Cerebellar cortex (tissue), 1 donor: ENCODE results near the gene KCNV2.
"Not testable (repeated sequence)": the region's sequence is repeated elsewhere in the genome, so short reads cannot be mapped to it uniquely, and the experiment has no call there.

ENCODE experiments used
- DNase-seq: peaks from one replicate; pipeline ENCODE4 v3.0.0-alpha.2; 2015; ENCODE audit warnings: low spot score

Gene KCNV2

DNA sequence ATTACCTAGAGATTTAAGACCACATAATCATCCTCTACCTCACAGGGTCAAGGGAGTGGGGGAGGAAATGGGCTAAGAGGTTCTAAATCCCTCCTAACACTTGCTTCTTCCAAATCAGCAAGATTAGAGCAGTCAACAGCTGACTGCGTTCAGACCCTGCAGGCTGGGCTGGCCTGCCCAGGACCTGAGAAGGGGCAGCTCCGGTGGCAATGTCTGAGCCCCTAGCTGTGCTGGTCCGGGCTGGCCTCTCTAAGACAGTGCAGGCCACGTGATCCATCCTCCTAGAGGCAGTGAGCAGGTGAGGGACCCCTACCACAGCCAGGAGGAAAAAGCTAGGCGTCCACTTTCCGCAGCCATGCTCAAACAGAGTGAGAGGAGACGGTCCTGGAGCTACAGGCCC, at the start of gene KCNV2:
Gene KCNV2, plus strand, starts transcription at position 126 of the 400 bp plus-strand sequence. Its CDS starts 230 bp downstream, at position 356.
- no peak for DNase-seq

DNA sequence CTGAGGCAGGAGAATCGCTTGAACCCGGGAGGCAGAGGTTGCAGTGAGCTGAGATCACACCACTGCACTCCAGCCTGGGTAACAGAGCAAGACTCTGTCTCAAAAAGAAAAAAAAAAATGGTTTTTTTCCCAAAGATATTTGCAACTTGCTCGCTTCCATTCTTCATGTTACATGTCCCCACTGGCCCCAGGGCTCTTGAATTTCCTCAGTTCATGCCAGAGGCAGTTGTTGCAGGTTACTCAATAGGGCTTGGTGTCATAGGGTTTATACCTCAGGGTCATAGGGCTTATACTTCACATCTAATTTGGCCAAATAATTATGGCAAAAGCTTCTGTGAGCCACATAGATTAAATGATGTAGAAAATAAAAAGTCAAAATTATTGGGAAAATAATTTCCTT, 44.1 kb upstream of the KCNV2 start:
- no peak for DNase-seq

DNA sequence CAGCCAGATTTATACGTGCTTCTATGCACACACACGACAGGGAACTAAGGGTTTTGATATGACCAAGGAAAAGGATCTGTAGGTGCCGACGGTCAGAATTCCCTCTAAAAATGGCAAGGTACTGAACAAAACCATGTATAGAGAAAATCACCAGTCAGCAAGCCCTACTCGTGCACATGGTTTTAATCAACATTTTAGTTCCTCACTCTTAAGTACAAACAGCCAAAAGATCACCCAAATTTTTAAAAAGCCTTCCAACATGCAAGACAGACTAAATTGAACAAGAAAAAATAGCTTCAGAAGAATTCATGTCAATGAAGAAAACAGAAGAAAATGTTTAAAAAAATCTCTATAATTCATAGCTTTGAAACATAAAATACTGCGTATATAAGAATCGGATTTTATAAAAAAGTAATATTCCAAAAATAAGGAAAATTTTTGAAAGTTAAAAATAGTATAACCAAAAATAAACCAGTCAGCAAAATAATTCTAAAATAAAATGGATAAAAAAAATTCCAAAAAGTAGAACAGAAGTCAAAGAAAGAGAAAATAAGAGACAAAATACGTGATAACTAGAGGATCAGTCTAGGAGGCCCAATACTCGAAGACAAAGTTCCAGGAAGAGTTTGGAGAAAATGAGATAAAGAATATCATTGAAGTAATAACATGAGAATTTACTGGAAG, 43.0 kb upstream of the KCNV2 start:
- no peak for DNase-seq

DNA sequence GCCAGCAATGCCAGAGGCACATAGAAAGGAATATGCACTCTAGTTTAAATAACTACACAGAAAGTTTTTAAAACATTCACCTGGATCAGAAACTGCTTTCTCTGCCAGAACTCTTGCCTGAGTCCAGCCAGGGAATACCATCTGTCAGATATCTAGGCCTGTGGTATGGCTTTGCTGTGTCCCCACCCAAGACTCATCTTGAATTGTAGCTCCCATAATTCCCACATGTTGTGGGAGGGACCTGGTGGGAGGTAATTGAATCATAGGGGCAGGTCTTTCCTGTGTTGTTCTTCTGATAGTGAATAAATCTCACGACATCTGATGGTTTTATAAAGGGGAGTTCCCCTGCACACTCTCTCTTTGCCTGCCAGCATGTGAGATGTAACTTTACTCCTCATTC, 41.5 kb upstream of the KCNV2 start:
- no peak for DNase-seq

DNA sequence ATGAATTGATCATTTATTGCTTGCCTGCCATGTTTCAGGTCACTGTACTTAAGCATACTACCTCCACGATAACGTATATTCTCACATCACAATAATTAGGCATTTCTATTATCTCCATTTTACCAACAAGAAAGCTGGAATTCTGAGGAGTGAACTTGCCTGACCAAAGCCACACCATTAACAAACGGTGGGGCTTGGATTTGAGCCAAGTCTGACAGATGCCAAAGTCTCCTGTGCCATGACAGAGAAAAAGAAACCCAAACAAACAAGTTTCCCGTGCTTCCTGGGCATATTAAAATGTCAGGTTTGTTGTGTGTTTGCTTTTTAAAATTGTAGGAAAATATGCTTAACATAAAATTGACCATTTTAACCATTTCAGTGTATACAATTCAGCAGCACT, 40.8 kb upstream of the KCNV2 start:
- DNase-seq = peak; percentile 25

DNA sequence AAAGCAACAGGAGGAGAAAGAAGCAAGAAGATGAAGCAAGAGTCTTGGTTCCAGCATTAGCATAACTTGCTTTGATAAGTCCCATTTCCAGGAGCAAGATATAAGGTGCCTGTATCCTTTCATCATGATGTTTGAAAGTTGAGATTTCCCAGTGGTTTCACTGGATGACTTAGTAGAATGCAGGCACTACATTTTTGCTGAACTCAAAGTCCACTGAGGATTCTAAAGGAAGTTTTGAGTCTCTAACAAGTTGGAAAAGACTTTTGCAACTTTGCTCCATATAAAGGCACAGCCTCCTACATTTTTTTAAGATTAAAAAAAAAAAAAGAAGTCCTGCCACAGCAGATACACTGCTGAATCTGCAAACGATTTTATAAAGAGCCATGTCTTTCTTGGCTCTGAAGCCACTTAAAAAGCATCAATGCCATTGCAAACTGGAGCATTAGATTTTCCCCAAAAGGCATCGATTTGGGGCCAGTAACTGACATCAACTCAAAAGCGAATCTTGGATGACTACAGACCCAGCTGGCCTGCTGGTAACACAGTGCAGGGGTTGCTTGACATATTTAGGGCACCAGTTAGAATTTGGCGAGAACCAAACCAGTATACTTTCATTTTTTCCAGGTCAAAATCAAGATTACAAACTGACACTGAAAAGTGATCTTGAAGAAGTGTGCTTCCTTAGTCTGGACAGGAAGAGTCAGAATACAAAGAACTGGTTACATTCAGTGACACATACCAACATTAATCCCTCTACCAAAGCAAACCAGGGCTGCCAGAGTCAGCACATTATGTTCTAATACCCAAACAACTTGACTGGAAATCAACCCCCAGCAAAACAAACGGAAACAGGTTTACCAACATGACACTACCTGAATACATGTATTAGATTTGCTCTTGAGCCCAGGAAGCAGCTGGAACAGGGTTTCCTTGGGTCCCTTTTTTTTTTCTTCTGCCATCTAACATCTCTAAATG, 39.1 kb upstream of the KCNV2 start:
- DNase-seq = no peak

DNA sequence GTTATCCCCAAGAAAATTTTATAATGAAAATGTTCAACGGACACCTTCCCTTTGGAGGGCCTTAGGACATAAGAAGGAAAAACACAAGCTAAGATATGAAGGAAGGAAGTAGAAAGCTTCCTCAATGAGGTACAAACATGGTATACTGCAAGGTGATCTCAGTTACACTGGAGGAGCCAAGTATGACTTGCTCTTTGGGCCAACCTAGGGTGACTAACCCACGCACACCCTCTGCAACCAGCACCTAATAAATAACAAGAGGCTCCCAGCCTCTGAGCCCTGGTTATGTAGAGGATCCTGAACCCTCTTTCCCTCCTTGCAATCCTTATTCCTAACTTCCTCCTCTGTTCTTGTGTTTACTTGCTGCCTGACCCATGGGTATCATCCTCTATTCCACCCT, 38.3 kb upstream of the KCNV2 start:
- DNase-seq = no peak

DNA sequence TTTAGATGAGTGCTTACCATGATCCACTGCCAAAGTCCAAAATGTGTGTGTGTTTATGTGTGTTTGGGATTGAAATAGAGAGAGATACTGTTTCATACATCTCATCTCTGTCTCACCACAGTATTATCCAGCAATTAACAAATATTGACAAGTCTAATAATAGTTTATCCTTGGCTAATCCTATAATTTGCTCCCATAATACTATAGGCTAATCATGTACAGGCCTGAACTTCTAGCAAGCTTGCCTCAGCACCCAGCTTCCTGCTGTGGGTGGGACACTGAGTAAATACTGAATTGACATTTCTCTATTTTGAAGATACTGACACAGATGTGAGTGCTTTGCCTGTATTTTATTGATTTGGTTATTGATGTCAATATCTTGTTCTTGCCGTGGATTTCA, 35.3 kb upstream of the KCNV2 start:
- DNase-seq = no peak

DNA sequence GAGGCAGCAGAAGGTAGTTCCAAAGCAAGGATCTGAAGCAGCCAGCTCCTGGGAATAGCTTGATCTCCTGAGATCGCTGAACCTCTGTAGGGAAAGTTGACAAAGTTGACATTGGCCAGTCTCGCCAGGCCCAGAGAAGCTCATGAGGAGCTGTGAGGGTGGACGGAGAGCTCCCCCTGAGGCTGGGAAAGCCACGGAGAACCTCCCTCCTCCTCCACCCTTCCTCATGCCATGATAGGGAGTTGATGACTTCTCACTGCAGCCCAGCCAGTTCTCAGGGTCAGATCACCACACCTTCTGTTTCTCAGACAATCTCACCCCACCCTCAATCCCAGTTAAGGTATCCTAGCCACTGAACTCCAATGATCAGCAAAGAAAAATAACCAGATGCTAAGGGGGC, 30.4 kb upstream of the KCNV2 start:
- DNase-seq = no peak

DNA sequence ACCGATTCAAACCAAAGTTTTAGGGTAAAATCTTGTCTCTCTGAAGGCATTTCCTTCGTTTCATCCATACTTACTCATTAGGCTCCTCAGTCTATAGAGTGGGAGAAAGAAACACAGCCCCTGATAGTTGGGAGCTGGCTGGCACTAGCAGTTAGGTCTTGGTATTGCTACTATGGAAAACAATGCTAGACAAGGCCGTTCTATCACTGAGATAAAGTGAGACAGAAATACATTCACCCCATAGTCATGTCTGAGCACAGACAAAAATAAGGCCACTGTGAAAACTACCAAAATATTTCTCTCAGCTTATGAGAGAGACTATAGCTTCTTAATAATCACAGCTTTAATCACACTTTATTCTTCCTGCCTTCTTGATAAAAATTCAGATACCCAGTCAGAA, 28.7 kb upstream of the KCNV2 start:
- DNase-seq = no peak

DNA sequence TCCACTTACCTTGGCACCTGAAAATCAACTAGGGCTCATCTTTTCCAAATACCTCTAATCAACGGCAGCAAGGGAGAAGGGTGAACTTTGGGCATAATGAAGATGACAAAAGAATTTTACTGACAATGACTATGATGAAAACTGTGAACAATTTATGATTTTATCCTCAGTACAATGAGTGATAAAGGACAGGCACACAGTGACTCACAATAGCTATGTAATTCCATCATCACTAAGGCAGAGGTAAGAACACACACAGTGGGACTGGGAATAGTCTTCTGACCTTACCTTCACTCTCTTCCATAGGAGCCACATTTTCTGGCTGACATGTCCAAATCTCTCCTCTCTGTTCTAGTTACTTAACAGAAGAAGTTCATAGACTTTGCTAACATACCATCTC, 26.1 kb upstream of the KCNV2 start:
- no peak for DNase-seq

DNA sequence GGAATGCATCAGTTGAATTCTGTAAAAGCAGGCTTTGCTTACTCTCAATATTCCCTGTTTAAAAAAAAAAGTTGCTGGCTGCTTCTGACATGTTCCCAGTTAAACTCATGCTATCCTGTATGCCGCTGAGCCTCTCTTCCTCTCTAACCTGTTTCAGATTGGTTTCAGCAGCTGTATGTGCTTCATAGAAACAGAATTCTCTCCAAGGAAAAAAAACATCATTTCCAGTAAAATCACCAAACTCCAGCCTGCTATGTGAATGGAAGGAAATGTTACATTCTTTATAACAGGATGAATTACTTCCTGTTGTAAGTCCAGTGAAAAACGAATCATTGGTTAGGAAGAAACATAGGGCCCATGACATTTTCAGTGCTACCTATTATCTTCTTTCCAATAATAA, 25.7 kb upstream of the KCNV2 start:
- DNase-seq = no peak

DNA sequence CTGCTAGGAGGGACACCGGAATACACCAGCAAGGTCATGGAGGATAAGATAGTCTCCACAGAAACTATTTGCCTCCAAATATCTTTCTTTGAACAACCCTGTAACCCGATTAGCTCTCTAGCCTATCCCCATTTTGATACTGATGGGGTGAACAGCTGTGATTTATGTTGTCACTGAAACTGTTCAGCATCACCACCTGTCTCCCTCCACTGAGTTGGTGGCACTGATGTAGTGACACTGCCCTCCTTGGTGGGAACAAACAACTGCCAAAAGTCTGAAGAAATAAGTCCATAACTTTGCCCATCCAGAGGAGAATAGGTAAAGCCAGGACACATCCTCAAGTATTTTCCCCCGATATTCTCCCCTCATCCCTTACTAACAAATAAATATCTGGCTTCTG, 24.3 kb upstream of the KCNV2 start:
- DNase-seq = no peak

DNA sequence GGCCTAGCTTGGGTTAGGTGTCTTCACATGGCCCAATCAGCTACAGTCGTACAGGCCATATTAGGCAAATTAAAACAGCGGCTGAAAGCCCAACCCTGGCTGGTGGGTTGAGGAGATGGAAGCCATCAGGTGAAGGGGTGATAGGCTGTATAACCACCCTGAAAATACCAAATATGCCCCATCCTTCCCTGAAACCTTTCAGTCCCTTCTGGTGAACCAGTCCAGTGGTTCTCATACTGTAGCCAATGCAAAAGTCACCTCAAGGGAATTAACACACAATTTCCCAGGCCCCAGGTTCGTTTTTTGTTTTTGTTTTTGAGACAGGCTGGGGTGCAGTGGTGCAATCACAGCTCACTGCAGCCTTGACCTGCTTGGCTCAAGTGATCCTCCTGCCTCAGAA, 19.8 kb upstream of the KCNV2 start:
- DNase-seq = no peak

DNA sequence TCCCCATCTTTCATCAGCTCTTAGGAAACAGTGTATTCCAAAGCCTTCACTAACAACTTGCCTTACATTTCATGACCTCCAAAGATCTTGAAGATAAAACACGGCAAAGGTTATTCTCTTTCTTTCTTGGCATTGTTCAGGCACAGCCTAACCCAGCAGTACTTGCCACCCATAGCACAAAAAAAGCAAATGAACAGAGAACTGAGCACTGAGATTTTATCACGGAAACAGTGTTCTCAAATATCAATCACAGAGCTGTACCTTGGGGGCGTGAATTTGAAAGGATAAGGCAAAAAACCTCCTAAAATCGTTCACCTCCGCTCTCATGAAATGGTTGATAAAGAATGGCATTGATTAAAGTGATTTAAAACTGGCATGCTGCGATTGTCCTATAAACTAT, 16.9 kb upstream of the KCNV2 start:
- no peak for DNase-seq

DNA sequence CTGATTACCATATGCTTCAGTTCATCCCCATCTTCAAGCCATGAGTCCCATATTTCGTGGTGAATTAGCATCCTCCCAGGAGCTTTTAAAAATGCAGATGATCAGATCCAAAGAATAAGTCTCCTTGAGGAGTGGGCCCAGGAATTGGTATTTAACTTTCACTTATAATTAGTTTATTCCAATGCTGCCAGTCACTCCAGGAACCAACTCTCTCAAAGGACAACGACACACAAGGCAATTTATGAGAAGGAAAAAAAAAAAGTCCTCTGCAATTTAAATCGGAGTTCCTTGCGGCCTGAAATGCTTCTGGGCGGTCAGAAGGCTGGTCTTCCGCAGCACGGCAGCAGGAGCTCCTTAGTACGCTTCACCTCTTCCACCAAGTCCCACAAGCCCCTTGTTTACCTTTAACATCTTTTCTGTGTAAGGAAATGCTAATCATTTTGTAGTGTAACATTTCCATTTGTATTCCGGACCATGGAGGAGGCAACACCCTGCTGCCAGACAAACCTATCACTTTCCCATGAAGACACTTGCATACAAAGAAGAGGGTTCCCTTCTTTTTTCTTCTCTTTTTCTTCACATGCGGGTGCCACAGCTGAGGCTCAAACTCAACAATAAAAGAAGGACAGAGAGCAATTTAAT, 16.3 kb upstream of the KCNV2 start:
- no peak for DNase-seq

DNA sequence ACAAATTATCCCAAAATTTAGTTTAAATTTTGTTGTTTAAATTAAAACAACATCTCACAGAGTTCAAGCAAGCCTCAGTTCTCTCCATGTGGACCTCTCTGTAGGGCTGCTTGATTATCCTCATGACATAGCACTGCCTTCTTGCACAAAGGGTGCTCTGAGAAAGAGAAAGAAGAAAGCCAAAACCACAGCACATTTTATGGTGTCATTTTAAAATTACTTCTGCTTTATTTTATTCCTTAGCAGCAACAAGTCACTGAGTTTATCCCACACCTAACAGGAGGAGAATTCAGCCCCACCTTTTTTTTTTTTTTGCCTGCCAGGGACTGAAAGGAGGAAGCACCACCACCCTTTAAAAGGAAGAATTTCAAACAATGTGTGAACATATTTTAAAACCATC, 12.8 kb upstream of the KCNV2 start:
- no peak for DNase-seq

DNA sequence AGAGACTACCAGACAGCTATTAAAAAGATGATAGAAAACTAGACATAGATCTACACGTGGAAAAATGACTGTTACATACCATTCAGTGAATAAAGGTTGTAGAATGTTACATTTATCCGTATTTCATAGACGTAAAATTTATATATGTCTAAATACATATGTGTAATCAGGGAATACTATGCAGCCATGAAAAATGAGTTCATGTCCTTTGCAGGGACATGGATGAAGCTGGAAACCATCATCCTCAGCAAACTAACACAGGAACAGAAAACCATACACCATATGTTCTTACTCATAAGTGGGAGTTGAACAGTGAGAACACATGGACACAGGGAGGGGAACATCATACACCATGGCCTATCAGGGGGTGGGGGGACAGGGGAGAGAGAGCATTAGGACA, 10.1 kb upstream of the KCNV2 start:
- not testable (repeated sequence) for DNase-seq

DNA sequence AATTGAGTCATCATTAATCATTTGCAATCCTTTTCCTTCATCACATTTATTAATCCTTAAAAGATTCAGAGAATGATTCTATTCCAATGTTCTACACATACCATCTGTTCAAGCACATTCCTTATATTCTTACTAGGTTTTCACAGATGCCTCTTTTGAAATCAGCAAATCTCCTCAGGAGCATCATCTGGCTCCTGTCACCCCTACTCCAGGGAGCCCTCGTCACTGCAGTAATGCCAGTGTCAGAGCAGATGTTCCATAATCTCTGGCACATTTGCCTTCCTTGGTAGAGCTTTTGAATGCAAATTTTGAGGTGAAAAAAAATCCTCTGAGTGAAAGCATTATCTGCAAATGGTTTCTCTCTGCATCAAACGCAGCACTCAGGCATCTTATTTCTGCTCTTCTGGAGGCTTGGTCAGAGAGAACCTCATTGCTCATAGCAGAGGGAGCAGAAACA, 7.6 kb upstream of the KCNV2 start:
- DNase-seq = peak; percentile 42

DNA sequence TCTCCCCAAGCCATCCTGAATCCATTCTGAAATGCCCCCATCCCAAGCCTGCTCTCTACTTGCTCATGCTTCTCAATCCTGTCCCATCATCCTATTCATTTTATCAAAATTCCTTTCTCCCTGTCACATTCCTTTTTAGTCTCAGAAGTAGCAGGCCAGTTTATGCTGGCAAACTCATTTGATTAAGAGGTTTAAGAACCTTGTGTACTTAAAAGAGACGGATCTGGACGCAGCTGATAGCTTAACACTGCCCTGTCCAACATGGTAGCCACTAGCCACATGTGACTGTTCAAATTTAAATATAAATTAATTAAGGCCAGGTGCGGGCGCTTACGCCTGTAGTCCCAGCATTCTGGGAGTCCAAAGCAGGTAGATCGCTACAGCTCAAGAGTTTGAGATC, 5.6 kb upstream of the KCNV2 start:
- no peak for DNase-seq

DNA sequence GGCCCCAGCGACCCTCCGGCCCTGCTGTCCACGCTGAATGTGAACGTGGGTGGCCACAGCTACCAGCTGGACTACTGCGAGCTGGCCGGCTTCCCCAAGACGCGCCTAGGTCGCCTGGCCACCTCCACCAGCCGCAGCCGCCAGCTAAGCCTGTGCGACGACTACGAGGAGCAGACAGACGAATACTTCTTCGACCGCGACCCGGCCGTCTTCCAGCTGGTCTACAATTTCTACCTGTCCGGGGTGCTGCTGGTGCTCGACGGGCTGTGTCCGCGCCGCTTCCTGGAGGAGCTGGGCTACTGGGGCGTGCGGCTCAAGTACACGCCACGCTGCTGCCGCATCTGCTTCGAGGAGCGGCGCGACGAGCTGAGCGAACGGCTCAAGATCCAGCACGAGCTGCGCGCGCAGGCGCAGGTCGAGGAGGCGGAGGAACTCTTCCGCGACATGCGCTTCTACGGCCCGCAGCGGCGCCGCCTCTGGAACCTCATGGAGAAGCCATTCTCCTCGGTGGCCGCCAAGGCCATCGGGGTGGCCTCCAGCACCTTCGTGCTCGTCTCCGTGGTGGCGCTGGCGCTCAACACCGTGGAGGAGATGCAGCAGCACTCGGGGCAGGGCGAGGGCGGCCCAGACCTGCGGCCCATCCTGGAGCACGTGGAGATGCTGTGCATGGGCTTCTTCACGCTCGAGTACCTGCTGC, 839 bp downstream of the KCNV2 start:
- no peak for DNase-seq

DNA sequence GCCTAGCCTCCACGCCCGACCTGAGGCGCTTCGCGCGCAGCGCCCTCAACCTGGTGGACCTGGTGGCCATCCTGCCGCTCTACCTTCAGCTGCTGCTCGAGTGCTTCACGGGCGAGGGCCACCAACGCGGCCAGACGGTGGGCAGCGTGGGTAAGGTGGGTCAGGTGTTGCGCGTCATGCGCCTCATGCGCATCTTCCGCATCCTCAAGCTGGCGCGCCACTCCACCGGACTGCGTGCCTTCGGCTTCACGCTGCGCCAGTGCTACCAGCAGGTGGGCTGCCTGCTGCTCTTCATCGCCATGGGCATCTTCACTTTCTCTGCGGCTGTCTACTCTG, 1.4 kb downstream of the KCNV2 start:
- DNase-seq = no peak
